Measurements from ENCODE around the gene SDE2. TPM values are rescaled to one million over a fixed set of nuclear protein-coding genes. Genes with fewer than 3 reads are reported as not detected.

SDE2 gene
- total and polyA plus RNA-seq, 10 of the 15 experiments (the other 5 are each of a cell fraction or from before 2014, with no cell fraction given), result 2.7 to 19.4 (median 12.6) TPM

- no peak overlapping the region for H3K9ac ChIP-seq (ENCODE audit: control insufficient read depth, insufficient read depth, low read length)
- BruUV-seq (replicated peaks), result no TSS peak
Observed at GRCh38 chr1:225961659-225962439, 37.3 kb downstream of the SDE2 start.

DNA sequence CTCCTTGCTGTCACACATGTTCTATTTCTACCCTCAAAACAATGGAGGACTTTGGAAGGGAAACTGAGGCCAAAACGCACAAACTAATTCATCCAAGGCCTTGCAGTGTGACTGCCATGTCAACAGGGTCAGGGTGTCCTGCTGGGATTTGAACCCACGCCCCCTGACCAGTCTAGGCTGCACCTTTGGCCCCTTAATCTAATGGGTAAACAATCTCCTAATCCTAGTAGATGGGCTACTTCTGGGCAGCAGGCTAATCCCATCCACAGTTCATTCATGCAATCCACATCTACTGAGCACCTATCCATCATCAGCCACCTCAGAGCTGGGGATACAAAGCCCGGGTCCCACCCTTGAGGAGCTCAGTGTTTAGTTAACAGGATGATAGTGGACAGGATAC is 41.1 kb downstream of the SDE2 start:
- DNase-seq (ENCODE audit: low read depth, low spot score), result no peak
- H3K36me3 ChIP-seq (ENCODE audit: control insufficient read depth in 2 of 2, insufficient read depth in 2 of 2, low read length in 1 of 2), result no peaks in the 10 kb centered on the region
- no peak overlapping the region for H3K4me2 ChIP-seq (ENCODE audit: control insufficient read depth, insufficient read depth)
- H2AFZ ChIP-seq (ENCODE audit: control insufficient read depth, low read depth, low read length), result no peak overlapping the region
- BruUV-seq (replicated peaks), result no TSS peak
- no peaks in the 10 kb centered on the region for H4K20me1 ChIP-seq (ENCODE audit: control insufficient read depth, insufficient read depth)
- WGBS (ENCODE audit: insufficient coverage, insufficient replicate concordance, low lambda C conversion rate, missing lambda C conversion rate), result 19% methylated on average over 3 of the region's 3 CpGs
- no peak for FAIRE-seq
- no peaks in the 10 kb centered on the region for H3K9me3 ChIP-seq (replicated peaks; ENCODE audit: control insufficient read depth, insufficient read depth, low read length)
- no peaks in the 10 kb centered on the region for H3K4me1 ChIP-seq (ENCODE audit: control insufficient read depth, insufficient read depth, low read length)
- no peak overlapping the region for H3K27ac ChIP-seq (ENCODE audit: control insufficient read depth, insufficient read depth)
- H3K79me2 ChIP-seq (ENCODE audit: control insufficient read depth, insufficient read depth, low read length), result no peaks in the 10 kb centered on the region
- ATAC-seq, result no peak
- ChIA-PET POLR2A (no interaction called here), SMC1A (ENCODE audit: uncharacterized antibody, unreplicated experiment) (interaction anchor here (1.1 kb wide), 1 partner anchor 49 kb away, joined by 4 read pairs; no protein-coding TSS in a partner anchor), RAD21 (ENCODE audit: unreplicated experiment) (no interaction called here), CTCF (interaction anchor here (0.6 kb wide), 2 partner anchors 30 to 452 kb away, joined by 3 to 5 read pairs; no protein-coding TSS in a partner anchor)
- intact Hi-C loops (cut with micrococcal nuclease; ENCODE audit: unreplicated experiment) (no loop called here), in situ Hi-C loops (cut with MboI) (no loop called here)
- H3K27me3 ChIP-seq (replicated peaks in 1 of 2; ENCODE audit: control insufficient read depth in 2 of 2, insufficient read depth in 2 of 2, low read length in 1 of 2), result no peaks in the 10 kb centered on the region; a peak in 3 of 4 replicates
- no peak overlapping the region for H3K9ac ChIP-seq (ENCODE audit: control insufficient read depth, insufficient read depth, low read length)
- no peak overlapping the region for H3K4me3 ChIP-seq
- TF ChIP-seq MYB (IDR thresholded peaks at IDR 0.05; ENCODE audit: borderline replicate concordance, low read depth, low read length), result no peak
- TF ChIP-seq NFYA (IDR thresholded peaks at IDR 0.05; ENCODE audit: borderline replicate concordance, low read depth, low read length), result no peak
- TF ChIP-seq, protein P1, sequence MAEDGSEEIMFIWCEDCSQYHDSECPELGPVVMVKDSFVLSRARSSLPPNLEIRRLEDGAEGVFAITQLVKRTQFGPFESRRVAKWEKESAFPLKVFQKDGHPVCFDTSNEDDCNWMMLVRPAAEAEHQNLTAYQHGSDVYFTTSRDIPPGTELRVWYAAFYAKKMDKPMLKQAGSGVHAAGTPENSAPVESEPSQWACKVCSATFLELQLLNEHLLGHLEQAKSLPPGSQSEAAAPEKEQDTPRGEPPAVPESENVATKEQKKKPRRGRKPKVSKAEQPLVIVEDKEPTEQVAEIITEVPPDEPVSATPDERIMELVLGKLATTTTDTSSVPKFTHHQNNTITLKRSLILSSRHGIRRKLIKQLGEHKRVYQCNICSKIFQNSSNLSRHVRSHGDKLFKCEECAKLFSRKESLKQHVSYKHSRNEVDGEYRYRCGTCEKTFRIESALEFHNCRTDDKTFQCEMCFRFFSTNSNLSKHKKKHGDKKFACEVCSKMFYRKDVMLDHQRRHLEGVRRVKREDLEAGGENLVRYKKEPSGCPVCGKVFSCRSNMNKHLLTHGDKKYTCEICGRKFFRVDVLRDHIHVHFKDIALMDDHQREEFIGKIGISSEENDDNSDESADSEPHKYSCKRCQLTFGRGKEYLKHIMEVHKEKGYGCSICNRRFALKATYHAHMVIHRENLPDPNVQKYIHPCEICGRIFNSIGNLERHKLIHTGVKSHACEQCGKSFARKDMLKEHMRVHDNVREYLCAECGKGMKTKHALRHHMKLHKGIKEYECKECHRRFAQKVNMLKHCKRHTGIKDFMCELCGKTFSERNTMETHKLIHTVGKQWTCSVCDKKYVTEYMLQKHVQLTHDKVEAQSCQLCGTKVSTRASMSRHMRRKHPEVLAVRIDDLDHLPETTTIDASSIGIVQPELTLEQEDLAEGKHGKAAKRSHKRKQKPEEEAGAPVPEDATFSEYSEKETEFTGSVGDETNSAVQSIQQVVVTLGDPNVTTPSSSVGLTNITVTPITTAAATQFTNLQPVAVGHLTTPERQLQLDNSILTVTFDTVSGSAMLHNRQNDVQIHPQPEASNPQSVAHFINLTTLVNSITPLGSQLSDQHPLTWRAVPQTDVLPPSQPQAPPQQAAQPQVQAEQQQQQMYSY (CRISPR knock-in tag; IDR thresholded peaks at IDR 0.05), result no peak
- TF ChIP-seq ATF2 (IDR thresholded peaks at IDR 0.05; ENCODE audit: low read length), result no peak
- no peak for TF ChIP-seq E2F8 (IDR thresholded peaks at IDR 0.05; ENCODE audit: low read depth, partially characterized antibody)

More at GRCh38 chr1:225961659-225962439, 37.3 kb downstream of the SDE2 start:
- ATAC-seq (peak; percentile 22; the same call in 2 of the 3 replicates), FAIRE-seq (no peak), DNase-seq (ENCODE audit: low read depth, low spot score) (no peak)
- 49% methylated on average over 20 of the region's 20 CpGs for WGBS (ENCODE audit: insufficient coverage, insufficient replicate concordance, low lambda C conversion rate, missing lambda C conversion rate)
- no peak overlapping the region for H2AFZ ChIP-seq (ENCODE audit: control insufficient read depth, low read depth, low read length)
- in situ Hi-C loops (cut with MboI), result no loop called here
- no peak overlapping the region for H3K27ac ChIP-seq (ENCODE audit: control insufficient read depth, insufficient read depth)
- TF ChIP-seq MTA2 (IDR thresholded peaks at IDR 0.05; ENCODE audit: low read depth) (no peak), ESRRA (IDR thresholded peaks at IDR 0.05; ENCODE audit: low read length) (no peak), GATAD2B (conservative IDR thresholded peaks at IDR 0.05; ENCODE audit: low read depth) (no peak)
- no peak overlapping the region for H3K4me2 ChIP-seq (ENCODE audit: control insufficient read depth, insufficient read depth)
- RAD21 ChIA-PET (ENCODE audit: unreplicated experiment), result interaction anchor here (0.8 to 2.1 kb wide), 3 partner anchors 26 to 479 kb away, joined by 3 to 4 read pairs (median 3); no protein-coding TSS in a partner anchor
- no peaks in the 10 kb centered on the region for H3K4me1 ChIP-seq (ENCODE audit: control insufficient read depth, insufficient read depth, low read length)
- no peaks in the 10 kb centered on the region for H3K9me3 ChIP-seq (replicated peaks; ENCODE audit: control insufficient read depth, insufficient read depth, low read length)
- no peaks in the 10 kb centered on the region for H4K20me1 ChIP-seq (ENCODE audit: control insufficient read depth, insufficient read depth)
- SMC1A ChIA-PET (ENCODE audit: uncharacterized antibody, unreplicated experiment), result interaction anchor here (0.6 to 2.1 kb wide), 9 partner anchors 13 to 483 kb away, joined by 3 to 7 read pairs (median 4); no protein-coding TSS in a partner anchor
- POLR2A ChIA-PET, result no interaction called here
- H3K4me3 ChIP-seq, result no peak overlapping the region
- CTCF ChIA-PET, result interaction anchor here (0.7 to 6.1 kb wide), 20 partner anchors 10 to 648 kb away, joined by 3 to 55 read pairs (median 4); partner anchors contain the start of gene SRP9
- H3K27me3 ChIP-seq (replicated peaks in 1 of 2; ENCODE audit: control insufficient read depth in 2 of 2, insufficient read depth in 2 of 2, low read length in 1 of 2), result no peaks in the 10 kb centered on the region; a peak in 1 of 4 replicates
- intact Hi-C loops (cut with micrococcal nuclease; ENCODE audit: unreplicated experiment), result loop anchor here (1.0 kb wide), 1 partner anchor 159 kb away; no protein-coding TSS in a partner anchor
- H3K79me2 ChIP-seq (ENCODE audit: control insufficient read depth, insufficient read depth, low read length), result no peaks in the 10 kb centered on the region
- no peaks in the 10 kb centered on the region for H3K36me3 ChIP-seq (ENCODE audit: control insufficient read depth in 2 of 2, insufficient read depth in 2 of 2, low read length in 1 of 2)
